Fibroblast of peridontal ligament (primary cell): ENCODE results near the gene FARP1.

Experiments
- DNase-seq: peaks from one replicate; pipeline ENCODE4 v3.0.0-alpha.2; 2010; ENCODE audit errors: extremely low read depth

Gene FARP1

GRCh38 chr13:98462946-98463345 lies 320.1 kb downstream of the FARP1 start:
- DNase-seq: no peak

- DNase-seq: peak; percentile 59
Observed at GRCh38 chr13:98466634-98467236, 323.8 kb downstream of the FARP1 start.

DNA sequence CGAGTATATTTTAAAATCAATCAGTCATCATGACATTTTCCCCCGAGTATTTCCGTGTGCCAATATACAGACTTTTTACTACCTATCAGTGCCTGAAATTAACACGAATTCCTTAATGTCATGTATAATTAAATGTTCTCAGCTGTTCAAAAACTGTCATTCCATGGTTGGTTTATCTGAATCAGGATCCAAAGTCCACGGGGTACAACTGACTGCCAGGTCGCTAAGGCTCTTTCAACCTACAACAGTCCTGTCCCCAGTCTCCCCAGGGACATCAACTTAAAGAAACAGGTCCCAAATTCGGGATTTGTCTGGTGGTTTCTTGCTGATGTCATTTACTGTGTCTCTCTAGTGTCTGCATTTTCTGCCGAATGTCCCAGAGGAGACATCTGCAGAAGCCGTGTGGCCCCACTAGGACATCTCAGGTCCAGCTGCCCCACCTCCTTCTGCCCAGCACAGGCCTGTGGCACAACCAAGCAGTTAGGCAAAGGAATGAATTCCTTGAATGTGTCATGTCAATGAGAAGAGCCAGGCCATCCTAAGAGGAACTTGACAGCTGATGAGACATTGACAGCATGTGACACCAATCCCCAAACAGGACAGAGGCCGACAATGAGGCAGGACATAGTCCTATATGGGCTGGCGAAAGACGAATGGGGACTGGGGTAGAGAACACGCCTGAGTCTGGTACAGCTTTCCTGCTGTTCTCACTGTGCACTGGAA lies 324.5 kb downstream of the FARP1 start:
- DNase-seq: no peak

DNA sequence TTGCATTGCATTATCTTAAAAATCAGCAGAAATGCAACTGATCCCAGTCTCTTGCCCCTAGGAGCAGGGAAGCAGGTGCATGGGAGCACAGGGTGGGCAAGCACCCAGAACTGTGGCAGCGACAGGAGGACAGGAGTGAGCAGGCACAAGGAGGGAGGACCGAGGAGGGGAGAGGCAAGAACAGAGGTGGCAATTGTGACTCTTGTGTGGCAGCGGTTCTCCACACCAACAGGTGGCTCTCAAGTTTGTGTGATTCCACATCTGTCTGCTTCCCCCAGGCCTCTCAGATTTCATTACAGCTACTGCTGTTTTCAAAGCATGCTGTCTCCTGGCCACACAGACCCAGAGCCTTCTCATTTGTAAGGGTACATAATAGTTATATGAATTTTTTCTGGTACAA lies 325.5 kb downstream of the FARP1 start:
- no peak for DNase-seq

- DNase-seq: no peak
Observed at GRCh38 chr13:98468929-98469328, 326.0 kb downstream of the FARP1 start.

DNA sequence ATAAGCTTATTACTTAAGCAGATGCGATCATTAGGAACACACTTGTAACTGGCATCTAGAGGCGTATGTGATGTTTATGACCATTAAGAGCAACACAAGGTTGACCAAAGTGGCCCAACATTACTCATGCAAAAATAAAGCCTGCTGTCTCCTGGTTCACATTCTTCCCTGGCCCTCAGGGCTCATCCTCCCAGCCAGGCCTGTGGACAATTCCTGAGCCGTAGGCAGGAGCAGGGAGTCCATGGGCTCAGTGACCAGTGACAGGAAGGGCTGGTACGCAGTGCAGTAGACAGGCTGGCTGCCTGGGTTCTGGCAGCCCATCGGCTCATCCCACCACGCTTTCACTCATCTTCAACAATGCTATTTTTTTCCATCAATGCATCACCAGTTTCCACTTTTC lies 328.0 kb downstream of the FARP1 start:
- DNase-seq: no peak

DNA sequence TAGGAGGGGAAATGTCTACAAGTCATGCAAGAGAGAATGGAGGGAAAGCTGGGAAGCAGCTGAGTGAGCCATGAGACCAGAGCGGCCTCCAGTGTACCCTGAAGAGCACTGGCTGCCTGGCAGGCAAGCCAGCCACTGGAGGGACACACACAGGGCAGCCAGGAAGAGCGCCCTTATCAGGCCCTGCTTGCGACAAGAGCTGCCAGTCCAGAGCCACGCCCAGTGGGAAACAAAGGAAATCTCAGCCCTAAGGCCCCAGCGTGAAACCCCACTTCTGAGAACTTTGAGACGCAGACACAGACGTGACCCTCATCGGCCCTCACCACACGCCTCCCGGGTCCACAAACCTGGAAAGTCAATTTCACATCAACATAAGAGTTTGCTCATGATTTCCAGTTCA lies 329.0 kb downstream of the FARP1 start:
- DNase-seq: no peak

GRCh38 chr13:98473135-98473787 lies 330.4 kb downstream of the FARP1 start:
- DNase-seq: no peak

GRCh38 chr13:98473788-98474144 lies 330.9 kb downstream of the FARP1 start:
- DNase-seq: no peak

- no peak for DNase-seq
Observed at GRCh38 chr13:98474292-98474691, 331.4 kb downstream of the FARP1 start.

GRCh38 chr13:98474761-98475160 lies 331.9 kb downstream of the FARP1 start:
- no peak for DNase-seq

DNA sequence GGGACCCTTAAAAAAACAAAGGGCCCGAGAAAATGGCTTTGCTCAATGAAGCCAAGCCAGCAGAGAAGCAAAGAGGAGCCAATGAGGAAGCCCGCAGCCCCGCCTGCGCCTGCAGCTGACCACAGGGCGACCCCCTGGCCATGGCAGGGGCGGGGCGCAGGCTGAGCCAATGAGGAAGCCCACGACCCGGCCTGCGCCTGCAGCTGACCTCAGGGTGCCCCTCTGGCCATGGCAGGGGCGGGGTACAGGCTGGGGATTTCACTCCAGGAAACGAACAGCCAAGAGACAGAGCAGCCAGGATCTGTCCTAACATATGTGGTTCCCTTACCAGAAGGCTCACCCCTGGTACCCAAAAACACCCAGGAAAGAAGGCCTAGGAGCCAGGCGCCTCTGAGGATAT lies 332.6 kb downstream of the FARP1 start:
- DNase-seq: no peak

- no peak for DNase-seq
Observed at GRCh38 chr13:98476106-98476505, 333.2 kb downstream of the FARP1 start.

DNA sequence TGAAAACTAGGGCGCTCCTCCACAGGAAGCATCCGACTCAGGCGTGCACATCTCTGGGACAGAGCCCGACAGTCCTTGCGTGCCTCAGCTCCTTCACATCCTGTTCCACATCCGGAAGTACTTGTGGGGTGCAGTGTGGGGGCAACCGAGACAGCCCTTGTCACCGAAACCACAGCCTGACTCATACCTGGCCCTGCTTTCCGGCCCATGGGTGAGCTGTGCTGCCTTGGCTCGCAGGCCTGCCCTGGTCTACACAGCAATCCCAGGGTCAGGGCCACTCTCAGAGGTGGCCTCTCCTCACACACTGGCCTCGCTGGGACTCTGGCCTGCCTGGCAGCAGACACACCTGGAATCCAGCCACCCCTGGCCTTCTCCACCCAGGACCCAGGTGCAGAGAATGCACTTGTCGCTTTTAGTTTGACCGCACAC lies 333.7 kb downstream of the FARP1 start:
- peak; percentile 56 for DNase-seq

- DNase-seq: no peak
Observed at GRCh38 chr13:98478189-98479129, 335.6 kb downstream of the FARP1 start.

DNA sequence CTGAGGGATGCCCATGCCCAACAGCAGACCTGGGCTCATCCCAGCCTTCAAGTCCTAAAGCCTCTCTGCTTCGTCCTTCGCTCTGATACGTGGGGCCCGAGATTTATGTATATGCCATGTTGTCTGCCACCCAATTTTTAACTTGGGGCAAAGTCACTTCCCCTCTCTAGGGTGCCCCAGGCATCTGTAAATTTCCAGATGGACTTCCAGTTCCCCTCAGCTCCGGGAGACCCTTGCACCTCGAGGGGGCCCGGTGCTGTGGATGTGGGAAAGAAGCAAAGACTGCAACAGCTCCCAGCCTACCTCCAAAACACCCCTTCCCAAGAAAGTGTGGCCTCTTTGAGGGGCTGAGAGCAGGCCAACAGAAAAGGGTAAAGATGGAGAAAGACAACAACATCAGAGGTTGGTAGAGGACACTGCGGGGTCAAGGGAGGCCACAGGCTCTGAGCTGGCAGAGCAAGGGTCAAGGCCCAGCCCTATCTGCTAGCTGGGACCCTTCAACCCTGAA lies 336.7 kb downstream of the FARP1 start:
- DNase-seq: no peak

DNA sequence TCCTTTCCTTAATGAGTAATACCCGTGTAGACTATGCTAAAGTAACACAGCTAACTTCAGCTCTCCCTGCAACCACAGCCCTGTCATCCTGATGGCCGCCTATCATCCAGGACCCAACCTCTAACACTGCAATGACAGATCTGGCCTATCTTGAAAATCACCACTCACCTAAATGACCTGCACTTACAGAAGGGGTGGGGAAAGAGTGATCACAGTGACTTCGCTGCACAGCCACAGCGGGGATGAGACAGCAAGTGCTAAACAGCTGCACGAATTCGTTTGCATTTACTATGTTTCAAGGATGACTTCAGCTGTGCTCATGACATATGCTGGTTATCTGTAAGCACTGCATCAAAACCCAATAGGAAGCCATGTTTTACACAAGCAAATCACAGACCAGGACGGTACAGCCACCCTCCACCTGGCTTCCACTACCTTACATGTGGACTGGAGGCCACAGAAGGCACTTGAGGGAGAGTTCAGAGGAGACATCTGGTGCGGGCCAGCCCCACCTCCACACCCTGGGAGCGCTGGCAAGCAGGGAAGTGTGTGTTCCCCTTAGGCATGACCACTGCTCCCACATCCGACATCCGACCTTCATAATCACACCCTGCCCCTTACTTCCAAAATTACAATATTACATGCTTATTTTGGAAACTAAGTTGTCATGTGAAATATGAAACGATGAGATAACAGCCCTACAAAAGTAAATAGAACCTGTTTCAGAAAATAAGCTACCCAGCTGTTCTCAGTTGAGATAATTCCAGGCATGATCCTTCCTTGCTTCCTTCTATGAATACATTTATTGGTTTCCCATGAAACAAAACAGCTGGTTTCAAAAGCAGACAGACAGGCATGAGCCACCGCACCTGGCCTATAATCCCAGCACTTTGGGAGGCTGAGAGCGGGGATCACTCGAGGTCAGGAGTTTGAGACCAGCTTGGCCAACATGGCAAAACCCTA lies 338.3 kb downstream of the FARP1 start:
- DNase-seq: no peak

DNA sequence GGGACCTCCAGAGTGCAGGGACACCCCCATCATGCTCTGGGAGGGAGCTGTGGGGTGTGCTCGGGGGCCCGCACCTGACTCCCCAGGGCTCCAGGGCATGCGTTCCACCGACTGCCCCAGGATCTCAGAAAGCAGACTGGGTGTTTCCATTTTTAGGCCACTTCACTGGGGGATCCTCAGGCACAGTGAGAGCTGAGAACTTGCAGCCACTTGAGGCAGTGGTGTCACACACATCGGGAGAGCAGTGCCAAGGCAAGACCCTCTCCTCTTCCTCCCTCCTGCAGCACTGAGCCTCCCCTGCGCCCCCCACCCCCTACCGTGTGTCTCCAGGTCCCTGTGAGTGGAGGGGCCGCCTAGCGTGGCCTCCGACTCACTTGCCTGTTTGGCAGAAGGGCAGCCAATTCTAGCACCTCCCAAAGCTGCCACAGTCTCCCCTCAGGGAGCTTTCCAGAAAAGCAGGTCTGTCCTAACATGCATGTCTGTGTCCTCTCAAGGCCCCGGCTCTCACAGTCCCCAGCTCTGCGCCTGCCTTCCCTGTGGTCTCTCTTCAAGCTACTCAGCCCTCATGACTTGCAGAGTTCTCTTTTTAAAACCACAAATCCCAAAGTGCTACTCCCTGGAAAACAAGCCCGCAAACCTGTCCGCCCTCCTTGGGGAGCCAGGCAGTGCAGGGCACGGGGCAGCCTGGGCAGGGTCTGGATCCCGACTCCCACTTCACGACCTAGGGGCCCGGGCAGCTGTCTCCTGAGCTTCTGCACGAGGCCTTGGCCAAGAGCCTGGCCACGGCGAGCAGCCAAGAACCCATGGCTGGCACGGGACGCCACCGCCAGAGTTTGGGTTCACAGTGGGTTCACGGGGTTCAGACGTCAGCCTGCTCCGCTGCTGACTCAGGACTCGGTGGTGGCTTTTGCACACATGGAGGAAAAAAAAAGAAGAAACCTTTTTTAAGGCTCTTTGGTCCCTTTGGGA lies 339.9 kb downstream of the FARP1 start:
- DNase-seq: peak; percentile 91

DNA sequence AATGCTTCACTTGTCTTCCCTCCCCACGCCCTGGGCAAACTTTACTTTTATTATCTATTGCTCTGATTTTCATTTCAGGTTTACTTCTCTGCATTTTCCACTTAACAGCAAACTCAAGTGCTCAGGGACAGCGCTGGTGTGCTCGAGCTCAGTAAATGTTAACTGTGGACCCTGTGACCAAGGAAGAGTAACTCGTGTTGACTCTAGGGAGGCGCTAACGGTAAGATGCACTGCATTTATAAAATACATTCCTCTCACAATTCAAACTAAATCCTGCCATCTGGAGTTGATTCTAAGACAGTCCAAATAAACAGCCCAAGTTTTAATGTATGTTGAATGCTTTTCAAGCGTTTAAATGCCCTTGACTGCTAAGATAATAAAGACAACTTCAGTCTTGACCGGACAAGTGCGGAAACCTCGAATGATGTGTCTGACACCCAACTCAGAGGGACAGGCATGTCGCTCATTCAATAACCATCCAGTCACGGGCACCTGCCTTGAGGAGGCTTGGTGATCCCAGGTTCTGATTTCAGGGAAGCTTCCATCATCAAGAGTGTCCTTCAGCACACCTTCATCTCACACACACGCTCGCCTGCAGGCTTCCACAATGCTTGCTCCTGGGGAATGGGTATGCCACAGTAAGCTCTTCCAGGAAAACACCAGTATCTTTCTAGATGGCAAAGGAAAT lies 340.9 kb downstream of the FARP1 start:
- DNase-seq: peak; percentile 68
